ENCODE measurements around the gene ATXN3L. TPM values are rescaled to one million over a fixed set of nuclear protein-coding genes. Genes with fewer than 3 reads are reported as not detected.

The ATXN3L gene
- total and polyA plus RNA-seq, 2 donors from 2014 or later, result not detected

DNA sequence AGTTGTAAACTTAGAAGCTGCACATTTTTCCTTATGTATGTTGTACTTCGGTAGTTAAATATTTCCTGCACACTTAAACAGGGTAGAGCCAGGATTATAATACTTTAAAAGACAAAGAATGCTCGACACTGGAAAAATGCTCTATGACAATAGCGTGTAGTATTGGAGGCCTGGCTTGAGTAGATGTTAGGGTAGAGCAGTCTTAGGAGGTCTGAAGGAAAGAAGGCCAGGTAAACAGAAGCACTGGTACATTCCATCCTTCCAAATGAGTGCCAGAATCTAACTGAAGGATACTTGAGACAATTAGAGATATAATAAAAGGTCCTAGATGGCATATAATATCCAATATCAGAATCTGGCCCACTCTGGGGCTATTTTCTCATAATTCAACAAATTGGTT is 42.3 kb downstream of the ATXN3L start:
- Histone ChIP-seq H3K27ac (ENCODE audit: low read depth in 2 of 2, low read length in 2 of 2) (no peak overlapping the region), H3K9me3 (ENCODE audit: control insufficient read depth in 2 of 3, insufficient read depth in 1 of 3, low read length in 3 of 3) (no peaks in the 10 kb centered on the region), H3K9ac (ENCODE audit: low read length in 3 of 3) (no peak overlapping the region), H3K4me1 (ENCODE audit: control insufficient read depth in 2 of 3, insufficient read depth in 2 of 3, low read depth in 1 of 3, low read length in 3 of 3) (no peaks in the 10 kb centered on the region), H3K36me3 (ENCODE audit: control insufficient read depth in 2 of 3, insufficient read depth in 3 of 3, low read length in 3 of 3) (no peaks in the 10 kb centered on the region), H3K27me3 (ENCODE audit: control insufficient read depth, insufficient read depth, low read length) (peaks cover 2% of the 10 kb centered on the region), H3K4me3 (ENCODE audit: low read length in 3 of 3) (no peak overlapping the region)
- intact Hi-C loops (cut with DNase I), result no loop called here
- FAIRE-seq (no peak), DNase-seq (peak in 1 of 5 donors; percentile 9)
- TF ChIP-seq, protein P1, sequence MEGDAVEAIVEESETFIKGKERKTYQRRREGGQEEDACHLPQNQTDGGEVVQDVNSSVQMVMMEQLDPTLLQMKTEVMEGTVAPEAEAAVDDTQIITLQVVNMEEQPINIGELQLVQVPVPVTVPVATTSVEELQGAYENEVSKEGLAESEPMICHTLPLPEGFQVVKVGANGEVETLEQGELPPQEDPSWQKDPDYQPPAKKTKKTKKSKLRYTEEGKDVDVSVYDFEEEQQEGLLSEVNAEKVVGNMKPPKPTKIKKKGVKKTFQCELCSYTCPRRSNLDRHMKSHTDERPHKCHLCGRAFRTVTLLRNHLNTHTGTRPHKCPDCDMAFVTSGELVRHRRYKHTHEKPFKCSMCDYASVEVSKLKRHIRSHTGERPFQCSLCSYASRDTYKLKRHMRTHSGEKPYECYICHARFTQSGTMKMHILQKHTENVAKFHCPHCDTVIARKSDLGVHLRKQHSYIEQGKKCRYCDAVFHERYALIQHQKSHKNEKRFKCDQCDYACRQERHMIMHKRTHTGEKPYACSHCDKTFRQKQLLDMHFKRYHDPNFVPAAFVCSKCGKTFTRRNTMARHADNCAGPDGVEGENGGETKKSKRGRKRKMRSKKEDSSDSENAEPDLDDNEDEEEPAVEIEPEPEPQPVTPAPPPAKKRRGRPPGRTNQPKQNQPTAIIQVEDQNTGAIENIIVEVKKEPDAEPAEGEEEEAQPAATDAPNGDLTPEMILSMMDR (IDR thresholded peaks at IDR 0.05; ENCODE audit: borderline replicate concordance, extremely low read depth, insufficient read depth), result no peak

DNA sequence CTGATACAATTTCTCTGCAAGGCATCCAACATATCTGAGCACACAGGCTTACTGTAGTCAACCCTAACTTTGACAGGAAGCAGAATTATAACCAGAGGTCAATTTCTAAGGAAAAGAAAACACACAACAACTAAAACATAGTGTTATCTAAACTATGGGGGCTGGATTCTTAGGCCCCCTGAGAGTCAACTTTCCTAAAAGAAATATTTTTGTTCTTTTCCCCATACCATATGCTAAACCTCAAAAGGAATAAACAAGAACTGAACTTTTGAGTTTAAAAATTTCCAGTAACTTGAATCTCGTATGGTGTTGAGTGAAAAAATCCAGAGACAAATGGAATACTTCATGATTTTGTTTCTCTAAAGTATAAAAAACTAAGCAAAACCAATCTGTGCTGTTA is 42.9 kb downstream of the ATXN3L start:
- TF ChIP-seq, protein P1 (IDR thresholded peaks at IDR 0.05; ENCODE audit: borderline replicate concordance, extremely low read depth, insufficient read depth), result no peak
- DNase-seq, result peak in 2 of 5 donors; percentile 53 to 87
- H3K4me3 ChIP-seq (ENCODE audit: low read length in 3 of 3), result no peak overlapping the region
- H3K9ac ChIP-seq (ENCODE audit: low read length in 3 of 3), result no peak overlapping the region
- H3K36me3 ChIP-seq (ENCODE audit: control insufficient read depth in 2 of 3, insufficient read depth in 3 of 3, low read length in 3 of 3), result no peaks in the 10 kb centered on the region
- FAIRE-seq, result no peak
- no peak overlapping the region for H3K27ac ChIP-seq (ENCODE audit: low read depth in 2 of 2, low read length in 2 of 2)
- H3K9me3 ChIP-seq (ENCODE audit: control insufficient read depth in 2 of 3, insufficient read depth in 1 of 3, low read length in 3 of 3), result no peaks in the 10 kb centered on the region
- intact Hi-C loops (cut with DNase I), result no loop called here
- no peaks in the 10 kb centered on the region for H3K4me1 ChIP-seq (ENCODE audit: control insufficient read depth in 2 of 3, insufficient read depth in 2 of 3, low read depth in 1 of 3, low read length in 3 of 3)
- peaks cover 2% of the 10 kb centered on the region for H3K27me3 ChIP-seq (ENCODE audit: control insufficient read depth, insufficient read depth, low read length)

DNA sequence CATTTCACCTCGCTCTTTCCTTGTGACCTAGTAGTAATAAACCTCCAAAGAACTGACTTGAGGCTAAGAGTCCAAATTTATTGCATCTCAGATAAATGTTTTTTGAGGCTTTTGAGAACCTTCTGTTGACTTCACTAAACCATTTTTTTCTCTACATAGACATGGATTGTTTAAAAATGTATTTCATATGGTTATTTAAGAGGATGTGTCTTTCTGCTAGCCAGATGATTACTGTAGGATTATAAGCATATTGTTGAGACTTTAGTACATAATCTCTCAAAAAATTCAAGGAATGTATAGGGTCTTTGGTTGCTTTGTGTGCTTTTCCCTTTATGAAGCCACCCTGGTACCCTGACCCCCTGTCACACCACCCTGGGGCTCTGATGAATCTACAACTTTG is 44.8 kb downstream of the ATXN3L start:
- DNase-seq (no peak), FAIRE-seq (no peak)
- no peak overlapping the region for H3K27ac ChIP-seq (ENCODE audit: low read depth in 2 of 2, low read length in 2 of 2)
- H3K36me3 ChIP-seq (ENCODE audit: control insufficient read depth in 2 of 3, insufficient read depth in 3 of 3, low read length in 3 of 3), result no peaks in the 10 kb centered on the region
- intact Hi-C loops (cut with DNase I), result no loop called here
- no peak overlapping the region for H3K9ac ChIP-seq (ENCODE audit: low read length in 3 of 3)
- no peaks in the 10 kb centered on the region for H3K9me3 ChIP-seq (ENCODE audit: control insufficient read depth in 2 of 3, insufficient read depth in 1 of 3, low read length in 3 of 3)
- H3K4me3 ChIP-seq (ENCODE audit: low read length in 3 of 3), result no peak overlapping the region
- peaks cover 2% of the 10 kb centered on the region for H3K27me3 ChIP-seq (ENCODE audit: control insufficient read depth, insufficient read depth, low read length)
- TF ChIP-seq, protein P1 (IDR thresholded peaks at IDR 0.05; ENCODE audit: borderline replicate concordance, extremely low read depth, insufficient read depth), result no peak
- H3K4me1 ChIP-seq (ENCODE audit: control insufficient read depth in 2 of 3, insufficient read depth in 2 of 3, low read depth in 1 of 3, low read length in 3 of 3), result no peaks in the 10 kb centered on the region

DNA sequence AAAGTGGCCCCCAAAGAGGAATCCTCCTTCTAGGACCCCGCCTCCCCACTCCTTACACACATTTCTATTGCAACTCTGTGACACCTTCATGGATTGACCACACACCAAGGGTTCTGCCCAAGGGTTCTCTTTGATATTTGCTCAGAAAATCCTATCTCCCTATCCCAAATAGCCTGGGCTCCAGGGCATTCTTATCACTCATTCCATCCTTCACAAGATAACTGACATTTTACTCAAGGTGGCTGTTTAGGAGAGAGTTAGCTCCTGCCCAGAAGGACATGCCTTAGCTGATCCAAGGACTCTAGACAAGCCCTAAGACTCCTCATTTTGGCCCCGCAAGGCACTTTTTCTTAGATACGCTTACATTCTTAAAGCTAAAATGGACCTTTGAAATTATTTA is 47.4 kb downstream of the ATXN3L start:
- Histone ChIP-seq H3K9ac (ENCODE audit: low read length in 3 of 3) (no peak overlapping the region), H3K9me3 (ENCODE audit: control insufficient read depth in 2 of 3, insufficient read depth in 1 of 3, low read length in 3 of 3) (no peaks in the 10 kb centered on the region), H3K36me3 (ENCODE audit: control insufficient read depth in 2 of 3, insufficient read depth in 3 of 3, low read length in 3 of 3) (no peaks in the 10 kb centered on the region), H3K4me3 (ENCODE audit: low read length in 3 of 3) (no peak overlapping the region), H3K27ac (ENCODE audit: low read depth in 2 of 2, low read length in 2 of 2) (no peak overlapping the region), H3K4me1 (ENCODE audit: control insufficient read depth in 2 of 3, insufficient read depth in 2 of 3, low read depth in 1 of 3, low read length in 3 of 3) (no peaks in the 10 kb centered on the region), H3K27me3 (ENCODE audit: control insufficient read depth, insufficient read depth, low read length) (peaks cover 2% of the 10 kb centered on the region)
- no peak for FAIRE-seq
- TF ChIP-seq, protein P1 (IDR thresholded peaks at IDR 0.05; ENCODE audit: borderline replicate concordance, extremely low read depth, insufficient read depth), result no peak
- no peak for DNase-seq
- intact Hi-C loops (cut with DNase I), result no loop called here

All from kidney (tissue), 14 donors.